Bronchial epithelial cell (primary cell): ENCODE measurements around the gene RELT. TPM values are rescaled to one million over a fixed set of nuclear protein-coding genes. Genes with fewer than 3 reads are reported as not detected.

Experiments used
- DNase-seq: peaks from one replicate; pipeline ENCODE4 v3.0.0-alpha.2; 2010; ENCODE audit warnings: low read depth
- FAIRE-seq: peaks from 2 replicates; lab custom pipeline; 2011; peaks lifted over from hg19 to GRCh38; lab: Jason Lieb, UNC
- H3K27me3 ChIP-seq: 2 replicates; pipeline ENCODE4 v1.5.1; 2011; ENCODE audit warnings: low read length; ENCODE audit not compliant: control insufficient read depth, insufficient read depth
- H3K36me3 ChIP-seq: 2 replicates; pipeline ENCODE4 v1.5.1; 2011; ENCODE audit warnings: low read length; ENCODE audit not compliant: control insufficient read depth, insufficient read depth
- H3K4me3 ChIP-seq: 2 replicates; pipeline ENCODE4 v1.5.1; 2011; ENCODE audit warnings: mild to moderate bottlenecking, low read depth, low read length, control low read depth
- total RNA-seq: library from RNA; depleted of rRNA; stranded (reverse); fragments of >200 nt; gene quantifications from 2 replicates; pipeline ENCODE4 v1.2.1, GENCODE V29; 2014
- TF ChIP-seq, protein P1 (sequence below): IDR thresholded peaks from 2 replicates; pipeline ENCODE4 v1.5.1; 2011; ENCODE audit warnings: mild to moderate bottlenecking, moderate library complexity, low read length, control low read depth, inconsistent platforms; ENCODE audit not compliant: insufficient read depth, severe bottlenecking

The RELT gene
- total RNA-seq, 1 donor from 2014 or later, result 3.4 TPM

DNA sequence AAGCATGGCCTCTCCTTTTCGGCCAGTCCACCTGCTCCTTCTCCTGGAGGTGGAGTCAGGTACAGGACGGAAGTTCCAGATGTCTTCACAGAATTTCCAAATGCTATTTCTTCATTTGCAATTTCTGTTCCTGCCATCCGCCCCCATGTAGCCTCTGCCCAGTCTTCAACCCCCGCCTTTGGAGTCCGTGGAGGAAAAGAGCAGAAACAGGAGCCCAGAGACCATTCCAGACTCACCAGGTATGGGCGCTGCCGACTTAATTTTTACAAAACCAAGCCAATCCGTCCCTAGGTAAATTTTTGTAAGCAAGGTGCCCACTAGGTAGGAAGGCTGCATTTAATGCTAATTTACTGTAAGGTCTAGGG is 28.9 kb downstream of the RELT start:
- DNase-seq, result no peak
- FAIRE-seq, result no peak

DNA sequence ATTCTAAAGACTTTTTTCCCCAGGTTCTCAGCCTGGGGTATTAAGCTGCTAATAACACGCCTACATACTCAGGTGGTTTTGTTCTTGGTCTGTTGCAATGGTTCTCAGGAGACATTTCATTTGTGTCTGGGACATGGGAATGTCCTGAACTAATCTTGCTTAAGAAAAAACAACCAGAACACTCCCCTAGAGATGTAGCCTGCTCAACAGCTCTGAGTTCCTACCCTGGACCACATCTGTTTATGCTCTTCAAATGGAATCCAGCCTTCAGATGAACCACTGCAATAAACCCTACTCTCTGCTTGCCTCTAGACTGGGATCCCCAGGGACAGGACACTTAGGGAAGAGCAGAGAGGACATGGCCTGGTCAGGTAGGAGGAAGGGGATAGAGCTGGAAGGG is 29.9 kb downstream of the RELT start:
- DNase-seq, result no peak
- TF ChIP-seq, protein P1, sequence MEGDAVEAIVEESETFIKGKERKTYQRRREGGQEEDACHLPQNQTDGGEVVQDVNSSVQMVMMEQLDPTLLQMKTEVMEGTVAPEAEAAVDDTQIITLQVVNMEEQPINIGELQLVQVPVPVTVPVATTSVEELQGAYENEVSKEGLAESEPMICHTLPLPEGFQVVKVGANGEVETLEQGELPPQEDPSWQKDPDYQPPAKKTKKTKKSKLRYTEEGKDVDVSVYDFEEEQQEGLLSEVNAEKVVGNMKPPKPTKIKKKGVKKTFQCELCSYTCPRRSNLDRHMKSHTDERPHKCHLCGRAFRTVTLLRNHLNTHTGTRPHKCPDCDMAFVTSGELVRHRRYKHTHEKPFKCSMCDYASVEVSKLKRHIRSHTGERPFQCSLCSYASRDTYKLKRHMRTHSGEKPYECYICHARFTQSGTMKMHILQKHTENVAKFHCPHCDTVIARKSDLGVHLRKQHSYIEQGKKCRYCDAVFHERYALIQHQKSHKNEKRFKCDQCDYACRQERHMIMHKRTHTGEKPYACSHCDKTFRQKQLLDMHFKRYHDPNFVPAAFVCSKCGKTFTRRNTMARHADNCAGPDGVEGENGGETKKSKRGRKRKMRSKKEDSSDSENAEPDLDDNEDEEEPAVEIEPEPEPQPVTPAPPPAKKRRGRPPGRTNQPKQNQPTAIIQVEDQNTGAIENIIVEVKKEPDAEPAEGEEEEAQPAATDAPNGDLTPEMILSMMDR, result no peak
- no peaks in the 10 kb centered on the region for H3K27me3 ChIP-seq
- no peak for FAIRE-seq
- H3K4me3 ChIP-seq, result no peak overlapping the region
- peaks cover 14% of the 10 kb centered on the region for H3K36me3 ChIP-seq

More for the DNA sequence above, 28.9 kb downstream of the RELT start:
- Histone ChIP-seq H3K27me3 (no peaks in the 10 kb centered on the region), H3K36me3 (peaks cover 12% of the 10 kb centered on the region), H3K4me3 (no peak overlapping the region)
- TF ChIP-seq, protein P1, result no peak

DNA sequence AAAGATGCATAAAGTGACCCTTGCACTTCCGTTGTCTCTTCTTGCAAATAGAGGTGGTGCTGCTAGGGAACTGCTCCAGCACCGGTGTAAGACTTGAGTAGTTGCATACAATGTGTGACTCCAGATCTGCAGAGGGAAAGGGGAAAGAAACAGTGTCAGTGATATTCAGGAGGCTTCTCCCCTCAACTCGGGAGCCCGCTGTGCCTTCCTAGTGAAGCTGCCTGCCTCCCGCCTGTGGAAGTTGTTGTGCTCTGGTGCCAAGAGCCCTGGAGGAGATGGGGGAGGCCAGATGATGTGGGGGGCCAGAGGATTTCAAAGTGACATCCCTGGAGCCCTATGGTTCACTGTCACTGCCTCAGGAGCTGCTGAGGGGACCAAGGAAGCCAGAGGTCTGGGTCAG is 30.4 kb downstream of the RELT start:
- Histone ChIP-seq H3K27me3 (no peaks in the 10 kb centered on the region), H3K4me3 (no peak overlapping the region), H3K36me3 (peaks cover 14% of the 10 kb centered on the region)
- DNase-seq (no peak), FAIRE-seq (no peak)
- TF ChIP-seq, protein P1, result no peak

DNA sequence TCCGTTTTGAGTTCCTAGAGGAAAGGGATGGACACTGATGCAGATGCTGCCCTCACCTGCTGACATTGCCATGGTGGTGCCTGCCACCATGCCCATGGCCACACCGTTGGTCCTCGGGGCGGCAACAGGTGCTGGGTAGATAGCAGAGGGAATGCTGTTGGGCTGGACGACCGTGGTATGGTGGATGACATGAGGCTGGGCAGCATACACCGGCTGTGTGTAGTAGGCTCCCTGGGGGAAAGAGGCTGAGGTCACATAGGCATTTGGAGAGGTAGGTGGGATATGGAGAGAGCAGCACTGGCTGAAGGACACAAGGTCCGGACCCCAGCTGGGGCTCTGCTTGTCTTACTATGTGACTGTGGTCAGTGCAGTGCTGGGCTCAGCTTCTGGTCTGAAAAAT is 33.2 kb downstream of the RELT start:
- Histone ChIP-seq H3K36me3 (peaks cover 13% of the 10 kb centered on the region), H3K4me3 (no peak overlapping the region), H3K27me3 (no peaks in the 10 kb centered on the region)
- no peak for FAIRE-seq
- DNase-seq, result no peak
- TF ChIP-seq, protein P1, result no peak

DNA sequence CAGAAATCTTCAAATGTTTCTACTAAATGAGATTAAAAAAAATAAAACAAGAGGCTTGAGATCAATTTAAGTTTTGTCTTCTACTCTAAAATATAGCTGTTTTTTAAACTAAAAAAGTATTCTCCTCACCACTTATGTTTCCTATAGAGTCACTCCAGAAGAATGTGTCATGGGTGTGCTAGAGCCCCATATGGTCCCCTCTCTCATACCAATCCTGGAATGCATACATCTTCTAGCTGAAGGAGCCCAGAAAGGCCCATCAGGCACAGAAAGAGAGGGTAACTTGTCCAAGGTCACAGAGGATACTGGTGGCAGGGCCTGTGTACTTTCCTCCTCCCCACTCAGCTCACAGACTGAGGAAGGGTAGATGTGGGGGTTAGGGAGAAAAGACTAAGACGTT is 34.4 kb downstream of the RELT start:
- no peaks in the 10 kb centered on the region for H3K27me3 ChIP-seq
- FAIRE-seq, result no peak
- no peak overlapping the region for H3K4me3 ChIP-seq
- H3K36me3 ChIP-seq, result peaks cover 11% of the 10 kb centered on the region
- no peak for DNase-seq
- TF ChIP-seq, protein P1, result no peak

DNA sequence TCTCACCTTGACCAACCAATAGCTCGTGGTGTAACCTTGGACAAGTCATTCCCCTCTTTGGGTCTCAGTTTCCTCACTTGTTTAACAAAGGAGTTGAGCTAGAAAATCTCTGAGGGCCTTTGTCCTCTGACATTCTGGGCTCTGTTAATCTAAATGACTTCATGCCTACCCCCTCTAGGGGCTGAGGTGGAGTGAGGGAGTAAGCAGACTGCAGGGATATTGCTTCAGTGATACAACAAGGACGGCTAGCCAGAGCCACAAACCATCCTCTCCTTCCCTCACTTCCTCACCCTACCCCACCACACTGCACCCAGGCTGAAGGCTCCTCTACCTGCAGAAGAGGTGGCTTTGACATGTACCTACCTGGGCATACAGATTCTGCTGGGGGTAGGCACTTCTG is 34.8 kb downstream of the RELT start:
- Histone ChIP-seq H3K36me3 (peaks cover 11% of the 10 kb centered on the region), H3K4me3 (no peak overlapping the region), H3K27me3 (no peaks in the 10 kb centered on the region)
- DNase-seq (no peak), FAIRE-seq (no peak)
- TF ChIP-seq, protein P1, result no peak
